ENCODE results near the gene ATP8A2. TPM values are rescaled to one million over a fixed set of nuclear protein-coding genes. Genes with fewer than 3 reads are reported as not detected.

The ATP8A2 gene
- total and polyA plus RNA-seq, 11 donors = 0.01 to 0.29 (median 0.05) TPM; not detected in 2

DNA sequence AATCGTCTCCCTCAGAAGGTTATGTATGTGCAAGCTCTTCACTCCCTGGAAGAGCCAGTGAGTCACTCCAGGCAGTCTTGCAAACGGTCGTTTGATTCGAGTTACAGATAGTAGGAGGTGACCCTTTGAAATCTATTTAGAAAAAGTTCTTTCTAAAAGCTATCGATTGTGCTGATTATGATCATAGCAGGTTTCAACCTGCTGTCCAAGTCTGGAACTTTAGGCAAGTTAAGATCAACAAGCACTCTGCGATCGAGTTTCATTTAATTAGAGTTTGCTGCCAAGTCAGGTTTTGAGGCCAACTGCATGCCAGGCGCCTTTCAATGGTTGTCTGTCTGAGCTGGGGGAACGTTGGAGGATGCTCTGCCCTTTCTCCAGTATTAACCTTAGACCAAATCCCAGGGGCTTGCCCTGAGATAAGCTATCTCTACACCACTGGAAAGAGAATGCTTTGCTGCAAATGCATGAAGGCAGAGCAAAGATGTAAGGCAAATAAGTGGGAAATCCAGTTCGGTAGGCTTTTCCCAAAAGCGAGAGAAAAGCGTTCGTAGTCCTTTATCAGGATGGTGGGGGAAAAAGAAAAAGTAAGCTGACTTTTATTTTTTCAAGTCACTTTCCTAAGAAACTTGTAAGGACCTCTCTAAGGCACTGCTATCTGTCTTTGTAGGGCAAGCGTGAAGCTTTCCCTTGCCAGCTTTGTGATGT lies 287.5 kb downstream of the ATP8A2 start:
- DNase-seq = no peak
- no peak for ATAC-seq
- Histone ChIP-seq H3K4me3 (no peak overlapping the region), H3K4me1 (no peaks in the 10 kb centered on the region), H3K27me3 (peaks cover 0 to 6% (median 0%) of the 10 kb centered on the region in 9 donors), H3K27ac (no peak overlapping the region), H3K9me3 (no peaks in the 10 kb centered on the region), H3K36me3 (no peaks in the 10 kb centered on the region)
- WGBS, 4 donors = 43 to 52% (median 47%) methylated on average over 14 of the region's 14 CpGs
- TF ChIP-seq, protein P1, sequence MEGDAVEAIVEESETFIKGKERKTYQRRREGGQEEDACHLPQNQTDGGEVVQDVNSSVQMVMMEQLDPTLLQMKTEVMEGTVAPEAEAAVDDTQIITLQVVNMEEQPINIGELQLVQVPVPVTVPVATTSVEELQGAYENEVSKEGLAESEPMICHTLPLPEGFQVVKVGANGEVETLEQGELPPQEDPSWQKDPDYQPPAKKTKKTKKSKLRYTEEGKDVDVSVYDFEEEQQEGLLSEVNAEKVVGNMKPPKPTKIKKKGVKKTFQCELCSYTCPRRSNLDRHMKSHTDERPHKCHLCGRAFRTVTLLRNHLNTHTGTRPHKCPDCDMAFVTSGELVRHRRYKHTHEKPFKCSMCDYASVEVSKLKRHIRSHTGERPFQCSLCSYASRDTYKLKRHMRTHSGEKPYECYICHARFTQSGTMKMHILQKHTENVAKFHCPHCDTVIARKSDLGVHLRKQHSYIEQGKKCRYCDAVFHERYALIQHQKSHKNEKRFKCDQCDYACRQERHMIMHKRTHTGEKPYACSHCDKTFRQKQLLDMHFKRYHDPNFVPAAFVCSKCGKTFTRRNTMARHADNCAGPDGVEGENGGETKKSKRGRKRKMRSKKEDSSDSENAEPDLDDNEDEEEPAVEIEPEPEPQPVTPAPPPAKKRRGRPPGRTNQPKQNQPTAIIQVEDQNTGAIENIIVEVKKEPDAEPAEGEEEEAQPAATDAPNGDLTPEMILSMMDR (IDR thresholded peaks at IDR 0.05) = no peak
- TF ChIP-seq POLR2A (IDR thresholded peaks at IDR 0.05) = no peak
- intact Hi-C loops (cut with DNase I) = no loop called here

DNA sequence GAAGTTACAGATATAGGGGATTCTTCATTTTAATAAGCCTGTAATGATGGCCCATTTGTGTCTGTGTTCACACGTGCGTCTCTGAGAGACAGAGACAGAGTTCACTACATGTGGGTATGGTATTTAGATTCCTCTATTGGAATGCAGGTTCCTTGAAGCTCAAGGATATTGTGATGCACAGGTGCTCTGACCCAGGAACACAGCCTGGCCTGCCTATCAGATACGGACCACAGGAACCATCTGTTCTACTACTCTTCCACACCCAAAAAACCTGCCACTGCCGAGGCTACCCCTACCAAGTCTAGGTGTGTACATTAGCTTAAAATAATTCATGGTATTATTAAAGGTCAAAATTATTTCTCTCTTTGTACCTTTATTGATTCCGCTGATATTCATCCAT lies 289.2 kb downstream of the ATP8A2 start:
- Histone ChIP-seq H3K9me3 (no peaks in the 10 kb centered on the region), H3K4me1 (no peaks in the 10 kb centered on the region), H3K36me3 (no peaks in the 10 kb centered on the region), H3K4me3 (no peak overlapping the region), H3K27ac (no peak overlapping the region), H3K27me3 (peaks cover 0 to 8% (median 0%) of the 10 kb centered on the region in 9 donors)
- ATAC-seq (no peak), DNase-seq (no peak)
- no peak for TF ChIP-seq POLR2A (IDR thresholded peaks at IDR 0.05)
- TF ChIP-seq, protein P1 (IDR thresholded peaks at IDR 0.05) = no peak
- intact Hi-C loops (cut with DNase I) = no loop called here
- 79 to 91% (median 82%) methylated on average over 5 of the region's 5 CpGs for WGBS, 4 donors

DNA sequence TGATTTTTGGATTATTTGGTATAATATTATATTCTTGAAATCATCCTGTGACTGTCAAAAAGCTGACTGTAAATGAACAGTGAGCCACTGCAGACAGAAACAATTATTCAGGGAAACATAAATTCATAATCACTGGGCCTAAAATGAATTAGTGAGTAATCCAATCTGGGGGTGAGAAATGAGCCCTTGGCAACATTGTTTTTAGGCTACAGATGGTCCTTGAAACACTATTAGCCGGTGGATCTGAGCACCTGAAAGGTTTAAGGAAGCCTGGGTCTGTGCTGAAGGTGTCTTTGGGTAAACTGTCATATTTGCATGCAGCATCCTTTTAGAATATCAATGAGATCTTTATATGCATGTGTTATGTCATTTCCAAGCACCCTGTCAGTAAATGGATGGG lies 290.7 kb downstream of the ATP8A2 start:
- Histone ChIP-seq H3K27me3 (peaks cover 0 to 8% (median 0%) of the 10 kb centered on the region in 9 donors), H3K27ac (no peak overlapping the region), H3K4me3 (no peak overlapping the region), H3K4me1 (no peaks in the 10 kb centered on the region), H3K9me3 (peaks cover 0 to 4% (median 0%) of the 10 kb centered on the region in 12 donors), H3K36me3 (no peaks in the 10 kb centered on the region)
- DNase-seq = no peak
- intact Hi-C loops (cut with DNase I) = no loop called here
- TF ChIP-seq POLR2A (IDR thresholded peaks at IDR 0.05) = no peak
- TF ChIP-seq, protein P1 (IDR thresholded peaks at IDR 0.05) = no peak
- ATAC-seq = no peak
- 62 to 94% (median 74%) methylated on average over 1 of the region's 1 CpG for WGBS, 4 donors

DNA sequence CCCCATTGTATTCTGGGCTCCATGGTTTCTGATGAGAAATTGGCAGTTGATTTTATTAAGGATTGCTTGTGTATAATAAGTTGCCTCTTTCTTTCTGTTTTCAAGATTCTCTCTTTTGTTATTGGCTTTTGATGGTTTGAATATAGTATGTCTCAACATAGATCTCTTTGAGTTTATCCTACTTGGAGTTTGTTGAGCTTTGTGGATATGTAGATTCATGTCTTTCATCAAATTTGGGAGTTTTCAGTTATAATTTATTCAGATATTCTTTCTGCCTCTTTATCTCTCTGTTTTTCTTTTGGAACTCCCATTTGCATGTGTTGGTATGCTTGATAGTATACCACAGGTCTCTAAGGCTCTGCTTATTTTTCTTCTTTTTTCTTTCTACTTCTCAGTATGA lies 296.6 kb downstream of the ATP8A2 start:
- intact Hi-C loops (cut with DNase I) = no loop called here

More for the DNA sequence above, 296.6 kb downstream of the ATP8A2 start:
- Histone ChIP-seq H3K9me3 (peaks cover 0 to 32% (median 17%) of the 10 kb centered on the region in 12 donors), H3K4me1 (no peaks in the 10 kb centered on the region), H3K4me3 (no peak overlapping the region), H3K36me3 (no peaks in the 10 kb centered on the region), H3K27me3 (peaks cover 0 to 3% (median 0%) of the 10 kb centered on the region in 9 donors), H3K27ac (no peak overlapping the region)
- ATAC-seq (no peak), DNase-seq (no peak)
- TF ChIP-seq, protein P1 (IDR thresholded peaks at IDR 0.05) = no peak
- no peak for TF ChIP-seq POLR2A (IDR thresholded peaks at IDR 0.05)

Data from heart left ventricle (tissue), 16 donors.